ENCODE data around the gene CHCHD4.
A peak's percentile ranks its signal among the peaks of the same experiment; 100 is the strongest.
"Not testable (repeated sequence)": the region's sequence is repeated elsewhere in the genome, so short reads cannot be mapped to it uniquely, and the experiment has no call there.

The CHCHD4 gene

DNA sequence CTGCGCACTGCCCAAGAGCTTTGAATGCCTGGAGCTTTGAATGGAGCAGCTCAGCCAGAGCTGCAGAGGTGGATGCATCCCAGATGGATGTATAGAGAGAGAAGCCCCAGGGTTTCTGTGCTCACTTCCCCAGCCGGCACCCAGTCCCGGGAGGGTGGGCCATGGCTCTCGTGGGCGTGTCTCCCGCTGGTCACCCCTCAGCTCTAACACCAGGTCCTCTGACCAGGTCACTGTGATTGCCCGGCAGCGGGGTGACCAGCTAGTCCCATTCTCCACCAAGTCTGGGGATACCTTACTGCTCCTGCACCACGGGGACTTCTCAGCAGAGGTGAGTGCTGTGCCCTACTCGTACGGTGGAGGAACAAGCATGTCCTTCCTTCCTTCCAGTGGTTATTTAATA is 10.9 kb upstream of the CHCHD4 start:
- DNase-seq (ENCODE audit: low read depth), result no peak

DNA sequence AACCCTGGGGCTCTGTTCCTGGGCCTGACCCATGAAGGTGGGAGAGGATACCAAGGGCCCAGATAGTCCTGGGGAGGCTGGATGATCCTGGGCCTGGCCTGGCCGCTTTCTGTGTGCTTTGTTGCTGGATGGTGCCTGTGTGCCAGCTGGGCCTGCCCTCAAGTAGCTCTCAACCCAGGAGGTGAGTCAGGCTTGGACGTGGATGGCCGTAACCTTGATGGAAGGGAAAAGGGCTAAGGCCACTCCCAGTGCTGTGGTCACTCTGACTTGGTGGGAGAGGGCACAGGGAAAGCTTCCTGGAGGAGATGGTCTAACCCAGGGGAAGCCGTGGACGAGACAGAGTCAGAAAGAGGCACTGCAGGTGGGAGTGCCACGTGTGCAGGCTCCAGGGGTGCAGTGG is 9.6 kb upstream of the CHCHD4 start:
- DNase-seq (ENCODE audit: low read depth), result no peak

DNA sequence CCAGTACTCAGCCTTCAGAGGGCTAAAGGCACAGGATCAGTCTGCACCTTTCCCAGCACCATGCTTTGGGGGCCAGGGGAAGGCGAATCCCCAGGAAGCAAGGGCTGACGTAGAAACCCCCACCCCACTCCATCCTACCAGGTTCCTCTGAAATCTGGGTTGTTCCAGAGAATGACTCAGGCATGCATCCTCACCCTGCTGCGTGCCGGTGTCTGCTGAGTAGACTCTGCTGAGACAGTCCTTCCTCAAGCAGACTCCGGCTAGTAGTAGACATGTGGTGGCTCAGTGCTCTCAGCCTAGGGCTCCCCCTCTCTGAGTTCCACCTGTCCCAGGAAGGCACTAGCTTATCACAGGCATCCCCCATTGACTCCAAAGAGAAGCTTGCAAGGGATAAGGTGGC is 9.2 kb upstream of the CHCHD4 start:
- DNase-seq (ENCODE audit: low read depth), result no peak

DNA sequence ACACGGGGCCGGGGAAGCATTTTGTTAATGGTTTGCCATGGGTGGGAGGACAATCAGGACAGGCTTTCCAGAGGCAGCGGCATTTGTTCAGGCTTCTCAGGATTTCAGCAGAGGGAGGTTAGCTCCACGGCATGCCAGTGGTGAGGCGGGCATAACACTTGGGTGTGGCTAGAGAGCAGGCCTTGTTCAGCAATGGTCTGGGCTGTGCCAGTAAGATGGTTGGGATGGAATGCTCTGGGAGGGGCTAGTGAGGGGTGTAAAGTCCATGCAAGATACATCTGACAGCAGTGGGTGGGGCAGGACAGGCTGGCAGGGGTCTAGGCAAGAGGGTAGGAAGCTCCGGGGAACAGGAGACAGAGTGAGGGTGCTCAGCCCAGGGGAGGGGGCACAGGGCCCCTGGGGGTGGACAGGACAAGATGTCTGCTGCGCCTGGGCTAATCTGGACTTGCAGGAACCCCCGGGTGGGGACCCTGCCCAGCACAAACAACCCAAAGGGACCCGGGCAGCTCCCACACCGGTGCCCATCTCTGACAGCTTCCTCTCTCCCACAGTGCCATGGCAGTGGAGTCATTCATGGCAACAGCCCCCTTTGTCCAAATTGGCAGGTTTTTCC is 8.6 kb upstream of the CHCHD4 start:
- no peak for DNase-seq (ENCODE audit: low read depth)

DNA sequence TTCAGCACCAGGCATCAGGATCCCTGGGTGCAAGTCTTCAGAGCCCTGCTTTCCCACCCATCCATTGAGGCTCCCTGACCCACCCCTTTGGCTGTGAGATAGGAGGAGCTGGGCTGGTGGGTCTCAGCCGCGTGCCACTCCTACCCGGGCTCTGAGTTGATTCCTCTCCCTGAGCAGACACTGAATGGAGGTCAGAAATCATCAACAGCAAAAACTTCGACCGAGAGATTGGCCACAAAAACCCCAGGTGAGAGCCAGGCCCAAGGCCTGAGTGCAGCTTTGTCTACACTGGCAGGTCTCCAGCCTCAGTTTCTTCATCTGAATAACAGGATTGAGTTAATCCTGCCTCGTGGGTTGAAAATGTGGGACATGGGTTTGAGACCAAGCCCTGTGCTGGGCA is 8.0 kb upstream of the CHCHD4 start:
- DNase-seq (ENCODE audit: low read depth), result no peak

DNA sequence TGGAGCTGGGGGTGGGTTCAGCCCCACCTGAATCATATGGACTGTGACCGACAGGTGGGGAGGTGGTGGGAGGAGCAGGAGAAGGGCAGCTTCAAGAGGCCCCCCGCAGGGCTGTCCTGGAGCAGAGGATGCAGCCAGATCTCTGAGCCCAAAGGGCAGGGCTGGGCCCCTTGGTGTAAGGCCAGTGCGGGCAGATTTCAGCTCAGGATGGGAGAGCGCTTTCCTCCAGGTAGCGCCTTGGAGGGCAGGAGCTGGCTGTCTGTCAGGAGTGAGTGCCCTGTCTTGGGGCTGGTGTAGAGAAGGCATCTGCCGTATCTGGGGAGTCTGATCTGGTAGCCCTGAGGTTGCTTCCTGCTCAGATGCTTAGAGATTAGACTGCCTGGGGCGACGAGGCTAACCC is 7.5 kb upstream of the CHCHD4 start:
- no peak for DNase-seq (ENCODE audit: low read depth)

DNA sequence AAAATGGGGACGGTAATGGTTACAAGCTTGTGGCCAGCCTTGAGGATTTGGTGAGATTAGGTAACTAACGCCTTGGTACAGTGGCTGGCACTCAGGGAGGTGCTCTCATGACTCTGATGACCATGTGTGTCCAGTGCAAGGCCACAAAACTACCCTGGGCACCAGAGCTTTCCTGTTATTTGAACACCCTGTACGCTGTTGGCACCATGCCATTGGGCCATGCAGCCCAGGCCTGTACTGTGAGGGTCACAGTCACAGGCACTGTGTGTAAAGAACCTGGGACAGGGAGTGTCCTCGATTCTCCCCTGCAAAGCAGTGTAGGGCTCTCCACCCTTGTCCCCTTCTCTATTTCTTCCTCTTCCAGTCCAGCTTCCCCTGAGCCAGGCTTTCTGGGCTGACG is 6.5 kb upstream of the CHCHD4 start:
- no peak for DNase-seq (ENCODE audit: low read depth)

DNA sequence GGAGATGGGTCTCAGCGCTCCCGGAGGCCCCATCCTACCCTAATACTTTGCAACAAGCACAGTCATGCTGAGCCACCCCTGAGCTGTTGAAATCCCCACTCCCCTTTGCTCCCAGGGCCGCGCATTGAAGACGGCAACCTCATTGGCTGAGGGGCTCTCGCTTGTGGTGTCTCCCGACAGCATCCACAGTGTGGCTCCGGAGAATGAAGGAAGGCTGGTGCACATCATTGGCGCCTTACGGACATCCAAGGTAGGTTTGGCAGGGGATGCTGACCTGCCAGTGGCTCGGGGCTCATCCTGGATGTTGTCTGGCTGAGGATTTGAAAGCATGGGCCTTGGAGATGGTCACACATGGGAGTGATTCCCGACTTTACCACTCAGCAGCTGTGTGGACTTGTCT is 6.0 kb upstream of the CHCHD4 start:
- no peak for DNase-seq (ENCODE audit: low read depth)

DNA sequence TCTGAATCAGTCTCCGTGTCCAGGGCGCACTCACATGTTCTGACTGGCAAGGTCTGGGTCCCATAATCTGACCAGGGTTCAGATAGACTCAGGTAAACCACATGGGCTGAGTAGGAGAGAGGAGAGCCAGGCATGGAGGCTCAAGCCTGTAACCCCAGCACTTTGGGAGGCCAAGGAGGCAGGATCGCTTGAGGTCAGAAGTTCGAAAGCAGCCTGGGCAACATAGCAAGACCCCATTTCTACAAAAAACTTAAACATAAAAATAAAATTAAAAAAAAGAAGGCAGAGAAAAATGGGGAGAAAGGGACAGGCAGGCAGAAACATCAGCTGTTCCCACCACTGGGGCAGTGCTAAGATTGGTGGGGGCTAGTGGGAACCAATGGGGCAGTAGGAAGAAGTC is 5.6 kb upstream of the CHCHD4 start:
- no peak for DNase-seq (ENCODE audit: low read depth)

DNA sequence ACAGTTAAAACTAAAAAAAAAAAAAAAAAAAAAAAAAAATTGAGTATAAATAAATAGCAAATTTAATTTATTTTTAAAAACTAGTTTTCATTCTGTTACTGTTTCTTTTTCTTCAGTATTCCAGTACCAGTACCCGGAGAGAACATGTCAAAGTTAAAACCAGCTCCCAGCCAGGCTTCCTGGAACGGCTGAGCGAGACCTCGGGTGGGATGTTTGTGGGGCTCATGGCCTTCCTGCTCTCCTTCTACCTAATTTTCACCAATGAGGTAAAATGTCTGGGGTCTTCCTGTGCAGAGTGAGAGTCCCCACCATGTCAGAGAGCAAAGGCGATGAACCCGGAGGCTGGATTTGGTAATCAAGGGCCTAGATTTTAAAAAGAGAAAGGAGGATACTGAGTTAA is 4.6 kb upstream of the CHCHD4 start:
- DNase-seq (ENCODE audit: low read depth), result no peak

DNA sequence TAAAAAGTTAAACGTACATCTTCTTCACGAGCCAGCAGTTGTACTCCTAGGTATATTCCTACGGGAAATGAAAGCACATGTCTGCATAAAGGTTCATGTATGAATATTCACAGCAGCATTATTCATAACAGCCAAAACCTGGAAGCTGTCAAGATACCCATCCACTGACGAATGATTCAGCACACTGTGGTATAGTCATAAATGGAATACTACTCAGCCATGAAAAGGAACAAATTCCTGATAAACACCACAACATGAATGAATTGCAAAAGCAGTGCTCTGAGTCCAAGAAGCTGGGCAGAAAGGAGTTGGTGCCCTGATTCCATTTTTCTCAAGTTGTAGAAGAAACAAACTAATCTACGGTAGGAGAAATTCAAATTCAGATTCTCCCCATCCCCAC is 4.1 kb upstream of the CHCHD4 start:
- no peak for DNase-seq (ENCODE audit: low read depth)

DNA sequence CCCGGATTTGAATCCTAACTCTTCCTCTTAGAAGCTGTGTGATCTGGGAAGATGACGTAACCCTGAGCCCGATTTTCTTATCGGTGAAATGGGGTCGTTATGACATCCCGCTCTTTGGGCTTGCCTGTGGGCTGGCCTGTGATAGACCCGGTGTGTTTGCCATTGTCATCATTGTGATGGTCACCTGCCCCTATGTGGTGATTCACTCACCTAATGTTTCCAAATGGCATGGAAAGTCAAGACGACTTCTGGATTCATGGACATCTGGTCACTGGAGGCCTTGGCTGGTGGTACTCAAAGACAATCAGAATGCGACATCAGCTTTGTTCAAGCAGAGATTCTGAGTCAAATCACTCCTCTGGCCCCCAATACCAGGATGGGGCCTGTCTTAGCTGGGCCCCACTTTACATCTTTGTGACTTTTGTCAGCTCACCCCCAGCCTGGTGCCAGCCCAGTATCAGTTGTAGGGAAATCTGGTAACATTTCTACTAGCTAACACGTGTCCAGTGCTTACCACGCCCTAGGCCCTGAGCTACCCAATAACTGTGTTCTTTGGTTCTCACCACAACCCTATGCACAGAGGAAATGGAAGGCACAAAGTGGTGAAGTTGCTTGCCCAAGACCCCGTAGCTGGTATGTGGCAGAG is 3.0 kb upstream of the CHCHD4 start:
- DNase-seq (ENCODE audit: low read depth), result no peak

DNA sequence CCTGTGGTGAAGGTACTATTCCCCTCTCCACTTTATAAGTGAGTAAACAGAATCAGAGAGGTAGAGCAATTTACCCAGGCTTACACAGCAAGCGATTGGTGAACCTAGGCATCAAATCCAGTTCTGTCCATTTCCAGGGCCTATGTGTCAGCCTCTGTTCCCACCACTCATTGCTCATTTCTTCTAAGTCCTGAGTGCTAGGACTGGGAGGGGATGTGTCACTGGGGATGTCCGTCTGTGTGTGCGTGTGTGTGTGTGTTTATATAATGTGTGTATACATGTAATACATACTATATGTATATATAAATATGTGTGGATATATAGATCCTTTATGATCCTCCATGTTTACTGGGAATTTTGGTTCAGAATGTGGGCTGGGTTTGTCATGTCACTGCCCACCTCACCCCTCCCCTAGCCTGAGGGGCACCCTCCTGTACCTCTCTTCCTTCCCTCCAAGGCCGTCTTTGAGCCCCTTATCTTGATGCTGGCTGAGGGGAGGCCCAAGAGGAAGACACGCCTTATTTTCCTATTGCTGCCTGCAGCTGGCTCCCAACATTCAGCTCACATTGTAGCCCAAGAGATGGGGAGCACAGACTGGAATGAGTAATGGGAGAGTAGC is 2.3 kb upstream of the CHCHD4 start:
- no peak for DNase-seq (ENCODE audit: low read depth)

DNA sequence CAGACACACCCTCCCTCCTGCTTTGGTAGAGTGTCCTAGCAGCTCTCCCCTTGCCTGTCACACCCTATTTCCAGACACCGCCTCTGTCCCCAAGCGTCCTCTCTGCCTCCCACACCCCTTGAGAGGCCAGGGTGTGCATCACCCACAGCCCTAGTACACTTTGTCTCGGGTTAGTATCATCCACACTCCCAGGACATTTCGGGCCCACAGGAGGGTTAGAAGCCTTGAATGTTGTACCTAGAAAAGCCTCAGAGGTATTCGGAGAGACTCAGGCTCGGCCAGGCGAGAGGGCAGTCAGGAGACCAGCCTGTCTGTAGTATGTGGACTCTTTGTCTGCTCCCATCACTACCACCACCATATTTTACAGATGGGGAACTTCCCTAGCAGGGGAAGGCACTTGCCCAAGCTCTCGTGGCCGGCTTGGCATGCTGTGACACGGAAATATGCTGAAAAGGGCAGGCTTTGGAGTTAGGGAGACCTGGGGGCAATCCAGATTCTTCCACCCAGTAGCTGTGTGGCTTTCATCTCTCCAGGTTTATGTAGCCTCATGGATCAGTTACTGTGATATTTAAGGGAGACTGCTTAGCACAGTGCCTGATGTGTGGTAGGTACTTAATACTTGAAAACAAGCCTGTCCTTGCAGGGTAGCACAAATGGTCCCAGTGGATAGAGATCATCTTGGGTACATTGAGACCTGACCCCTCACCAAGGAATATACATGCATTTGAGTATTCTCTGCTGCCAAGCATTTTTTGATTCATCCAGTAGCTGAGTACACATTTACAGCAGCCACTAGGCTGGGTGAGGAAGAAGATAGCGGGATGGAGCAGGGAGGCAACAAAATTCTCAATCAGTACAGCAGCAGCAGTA is 1.6 kb upstream of the CHCHD4 start:
- DNase-seq (ENCODE audit: low read depth), result no peak

DNA sequence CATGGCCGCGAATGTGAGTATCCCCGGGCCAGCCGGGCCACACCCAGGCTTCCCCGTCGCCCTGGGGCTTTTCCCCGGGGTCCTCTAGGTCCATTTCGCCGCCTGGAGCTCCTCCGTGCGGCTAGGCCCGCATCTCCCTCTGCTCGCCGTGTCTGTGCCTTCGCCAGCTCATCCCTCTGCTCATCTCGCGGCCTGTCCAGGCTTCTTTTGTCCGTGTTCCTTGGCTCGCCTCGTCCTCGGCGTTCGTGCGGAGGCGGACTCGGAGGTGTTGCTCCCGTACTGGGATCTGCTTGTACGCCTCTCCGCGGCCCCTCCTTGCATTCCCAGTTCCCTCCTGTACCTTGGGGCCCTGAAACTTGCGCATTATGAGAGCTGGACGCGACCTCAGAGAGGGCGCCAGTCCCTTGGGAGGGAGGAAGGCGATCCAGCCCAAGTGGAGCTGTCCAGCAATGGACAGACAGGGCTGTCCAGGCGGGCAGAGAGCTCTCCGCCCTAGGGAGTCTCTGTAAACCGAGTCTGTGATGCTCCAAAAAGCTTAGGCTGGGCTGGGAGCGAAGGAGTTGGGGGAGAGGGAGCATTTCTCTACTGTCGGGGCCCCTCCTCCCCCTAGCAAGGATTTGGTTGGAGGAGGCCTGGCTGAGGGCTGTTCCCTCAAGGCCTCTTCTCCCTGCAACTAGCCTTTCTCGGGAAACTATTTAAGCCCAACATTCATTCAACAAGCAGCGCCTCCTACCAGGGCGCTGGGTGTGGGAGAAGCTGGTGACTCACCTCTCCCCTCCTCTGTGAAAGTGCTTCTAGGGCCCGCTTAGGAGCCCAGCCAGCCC is 735 bp upstream of the CHCHD4 start:
- peak; percentile 31 for DNase-seq (ENCODE audit: low read depth)

DNA sequence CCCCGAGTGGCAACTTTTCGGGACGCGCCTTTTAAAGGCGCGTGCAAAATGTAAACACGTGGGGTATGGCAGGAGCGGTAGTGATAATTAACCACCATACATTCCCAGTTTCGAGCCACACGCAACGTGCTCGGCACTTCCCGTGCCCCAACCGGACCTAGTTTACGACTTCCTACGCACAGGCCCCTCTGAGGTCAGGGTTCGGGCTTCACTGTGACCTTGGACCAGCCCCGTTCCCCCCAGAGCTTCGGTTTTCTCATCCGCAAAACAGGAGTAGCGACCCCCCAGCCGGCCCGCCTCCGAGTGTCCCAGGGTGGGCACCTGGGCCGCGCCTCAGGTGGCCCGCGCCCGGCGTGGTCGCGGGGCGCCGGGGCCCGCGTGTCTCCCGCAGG is 451 bp downstream of the CHCHD4 start:
- DNase-seq (ENCODE audit: low read depth), result peak; percentile 34

DNA sequence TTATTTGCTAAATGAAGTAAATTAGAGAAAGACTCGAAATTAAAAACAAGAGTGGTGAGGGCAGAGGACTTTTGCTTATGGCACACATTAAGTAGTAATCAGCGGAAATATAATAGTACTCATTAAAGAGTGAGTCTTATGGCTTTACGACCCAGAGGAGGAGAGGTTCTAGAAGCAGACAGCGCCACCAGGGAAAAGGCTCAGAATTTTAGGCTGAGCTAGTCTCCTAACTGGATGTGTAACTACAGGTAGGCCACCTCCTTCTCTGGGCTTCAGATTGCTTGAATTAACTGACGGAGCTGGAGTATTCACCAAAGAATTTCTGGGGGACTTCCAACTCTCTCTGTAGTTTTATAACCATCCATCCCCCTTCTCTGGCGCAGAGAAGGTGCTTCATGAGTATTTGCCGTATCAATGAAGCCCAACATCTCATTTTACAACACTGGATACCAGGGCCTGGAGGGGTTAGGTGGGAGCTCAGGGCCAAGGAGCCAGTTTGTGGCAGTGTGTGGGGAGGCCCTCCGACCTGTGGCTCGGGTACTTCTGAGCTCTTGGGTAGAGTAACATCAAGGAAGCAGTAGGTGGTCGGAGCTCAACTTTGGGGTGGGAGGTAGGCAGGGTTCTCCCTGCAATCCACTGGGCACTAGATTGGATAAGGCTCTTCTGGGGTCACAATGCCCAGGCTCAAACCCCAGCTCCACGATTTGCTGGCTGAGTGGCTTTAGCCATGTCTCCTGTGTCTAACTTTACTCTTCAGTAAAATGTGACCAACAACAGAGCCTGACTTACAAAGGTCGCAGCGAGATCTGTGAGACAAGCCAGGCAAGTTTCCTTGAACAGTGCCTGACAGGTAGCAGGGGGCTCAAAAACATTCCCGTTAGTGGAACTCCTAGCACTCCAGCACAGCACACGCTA is 1.1 kb downstream of the CHCHD4 start:
- no peak for DNase-seq (ENCODE audit: low read depth)

DNA sequence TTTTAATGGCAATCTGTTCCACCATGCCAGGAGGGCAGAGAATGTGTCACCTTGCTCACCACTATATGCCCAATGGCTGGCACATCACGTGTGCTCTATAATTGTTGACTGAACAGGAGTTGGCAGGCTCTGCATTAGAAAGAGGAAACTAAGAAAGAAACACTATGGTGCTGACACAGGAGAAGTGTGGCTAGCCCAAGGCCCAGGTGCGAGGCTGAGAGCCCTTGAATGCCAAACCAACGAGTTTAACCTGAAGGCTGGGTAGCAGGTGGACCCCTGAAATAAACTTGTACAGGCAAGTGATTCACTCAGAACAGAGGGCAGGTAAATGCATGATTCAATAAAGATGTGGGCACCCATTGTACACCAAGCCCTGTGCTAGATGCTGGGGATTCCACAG is 2.4 kb downstream of the CHCHD4 start:
- DNase-seq (ENCODE audit: low read depth), result no peak

DNA sequence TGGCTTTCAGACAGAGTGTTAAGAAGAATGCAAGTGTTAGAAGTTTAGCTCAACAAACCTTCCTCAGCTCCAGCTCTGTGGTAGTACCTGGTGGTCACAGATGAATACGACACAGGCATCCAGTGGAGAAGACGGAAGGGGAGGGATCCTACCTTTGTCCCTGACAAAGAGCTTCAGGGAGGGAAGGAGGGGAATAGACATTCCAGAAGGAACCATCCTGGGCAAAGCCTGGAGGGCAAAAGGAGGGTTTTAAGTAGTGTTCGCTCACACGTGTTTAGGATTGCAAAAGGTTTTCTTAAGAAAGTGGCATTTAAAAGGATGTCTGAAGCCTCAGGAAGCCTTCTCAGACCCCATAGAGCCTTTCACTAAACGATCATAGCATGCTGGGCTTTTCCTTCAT is 2.8 kb downstream of the CHCHD4 start:
- no peak for DNase-seq (ENCODE audit: low read depth)

DNA sequence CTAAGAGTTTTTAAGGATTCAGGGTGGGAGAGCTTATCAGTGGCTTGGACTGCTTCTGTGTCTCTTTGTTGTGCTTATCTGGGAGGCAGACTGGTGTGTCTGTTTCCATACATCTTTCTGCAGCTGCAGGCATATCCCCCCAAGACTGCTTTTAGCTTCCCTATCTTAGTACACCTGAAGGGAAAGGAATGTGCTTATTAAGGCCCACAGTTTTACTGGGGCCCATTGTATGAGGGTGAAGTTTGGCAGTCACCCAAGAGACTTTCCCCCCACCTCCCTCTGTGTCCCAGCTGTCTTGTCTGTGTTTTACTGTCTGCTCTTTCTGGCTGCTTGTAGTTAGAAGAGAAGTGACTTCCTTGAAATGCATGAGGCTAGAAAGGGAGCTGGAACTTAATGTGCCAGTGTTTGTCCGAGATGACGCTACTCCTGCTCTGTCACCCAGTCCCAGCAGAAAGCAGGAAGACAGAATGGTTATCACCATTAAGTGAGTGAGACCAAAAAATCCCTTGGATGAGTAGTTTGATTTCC is 3.7 kb downstream of the CHCHD4 start:
- DNase-seq (ENCODE audit: low read depth), result not testable (repeated sequence)
